ENCODE measurements around the gene GPER1.

Gene GPER1

DNA sequence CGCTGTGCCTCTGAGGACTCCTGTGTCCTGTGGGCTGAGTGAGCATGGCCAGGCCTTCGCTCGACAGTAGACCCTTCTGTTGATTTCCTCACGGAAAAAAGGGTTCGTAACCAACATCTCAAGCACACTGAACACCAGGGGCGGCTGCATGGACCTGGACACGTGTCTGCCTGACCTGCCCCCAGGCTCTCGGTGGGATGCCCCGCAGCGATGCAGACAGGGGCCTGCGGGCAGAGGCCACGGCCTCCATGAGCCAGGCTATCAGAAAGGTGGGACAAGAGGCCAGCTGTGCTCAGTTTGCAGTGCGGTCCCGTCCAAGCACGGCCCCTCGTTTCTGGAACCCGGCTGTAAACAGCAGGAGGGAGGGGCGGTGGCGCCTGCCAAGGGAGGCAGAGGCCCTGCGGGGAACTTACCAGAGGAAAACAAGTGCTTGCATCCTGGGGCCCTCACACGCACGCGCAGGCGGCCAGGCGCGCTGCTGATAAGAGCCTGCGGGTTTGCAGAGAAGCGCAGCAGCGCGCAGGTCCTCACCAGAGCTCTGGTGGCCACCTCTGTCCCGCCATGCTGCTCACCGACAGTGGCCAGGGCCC, 33.0 kb upstream of the GPER1 start:
- peak overlapping the region; percentile 22 to 36 for H3K9ac ChIP-seq (ENCODE audit: low read length in 2 of 2)

DNA sequence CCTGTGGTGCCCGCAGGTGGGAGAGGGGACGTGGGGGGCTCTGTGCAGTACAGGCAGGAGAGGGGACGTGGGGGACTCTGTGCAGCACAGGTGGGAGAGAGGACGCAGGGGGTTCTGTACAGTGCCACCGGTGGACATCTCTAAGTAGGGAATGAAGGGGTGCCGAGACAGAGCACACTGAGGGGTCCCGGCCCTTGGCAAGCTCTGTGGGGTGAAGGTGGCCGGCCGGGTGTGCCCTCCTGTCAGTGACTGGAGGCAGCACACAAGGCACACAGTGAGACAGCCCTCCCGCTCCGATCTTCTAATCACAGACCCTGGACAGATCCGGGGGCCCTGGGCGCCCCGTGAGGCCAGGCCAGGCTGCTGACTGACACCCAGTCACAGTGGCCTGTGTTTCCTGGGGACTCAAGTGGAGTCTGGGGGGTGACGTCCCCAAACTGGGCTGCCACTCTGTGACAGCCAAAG, 32.4 kb upstream of the GPER1 start:
- Histone ChIP-seq H3K4me3 (ENCODE audit: low read length in 2 of 2) (peak overlapping the region; percentile 49 to 72), H3K27ac (ENCODE audit: low read length) (peak overlapping the region; percentile 24), H3K27me3 (ENCODE audit: control insufficient read depth in 1 of 2, insufficient read depth in 2 of 2, low read length in 2 of 2) (no peaks in the 10 kb centered on the region), H3K4me1 (ENCODE audit: control insufficient read depth, insufficient read depth, low read length) (peaks cover 59% of the 10 kb centered on the region), H3K36me3 (ENCODE audit: control insufficient read depth in 2 of 2, insufficient read depth in 2 of 2, low read length in 2 of 2) (no peaks in the 10 kb centered on the region), H3K9ac (ENCODE audit: low read length in 2 of 2) (peak overlapping the region; percentile 22 to 36), H3K9me3 (ENCODE audit: control insufficient read depth in 2 of 2, low read length in 2 of 2) (no peaks in the 10 kb centered on the region)

More for the DNA sequence above, 33.0 kb upstream of the GPER1 start:
- Histone ChIP-seq H3K9me3 (ENCODE audit: control insufficient read depth in 2 of 2, low read length in 2 of 2) (no peaks in the 10 kb centered on the region), H3K36me3 (ENCODE audit: control insufficient read depth in 2 of 2, insufficient read depth in 2 of 2, low read length in 2 of 2) (no peaks in the 10 kb centered on the region), H3K4me1 (ENCODE audit: control insufficient read depth, insufficient read depth, low read length) (peaks cover 60% of the 10 kb centered on the region), H3K4me3 (ENCODE audit: low read length in 2 of 2) (peak overlapping the region; percentile 49 to 72), H3K27me3 (ENCODE audit: control insufficient read depth in 1 of 2, insufficient read depth in 2 of 2, low read length in 2 of 2) (no peaks in the 10 kb centered on the region), H3K27ac (ENCODE audit: low read length) (peak overlapping the region; percentile 60)

- Histone ChIP-seq H3K27me3 (ENCODE audit: control insufficient read depth in 1 of 2, insufficient read depth in 2 of 2, low read length in 2 of 2) (no peaks in the 10 kb centered on the region), H3K4me1 (ENCODE audit: control insufficient read depth, insufficient read depth, low read length) (peaks cover 52% of the 10 kb centered on the region), H3K36me3 (ENCODE audit: control insufficient read depth in 2 of 2, insufficient read depth in 2 of 2, low read length in 2 of 2) (no peaks in the 10 kb centered on the region), H3K27ac (ENCODE audit: low read length) (peak overlapping the region; percentile 24), H3K4me3 (ENCODE audit: low read length in 2 of 2) (peak overlapping the region in 1 of 2 donors; percentile 72), H3K9me3 (ENCODE audit: control insufficient read depth in 2 of 2, low read length in 2 of 2) (no peaks in the 10 kb centered on the region), H3K9ac (ENCODE audit: low read length in 2 of 2) (no peak overlapping the region)
Observed at GRCh38 chr7:1055956-1056784, 31.7 kb upstream of the GPER1 start.

- Histone ChIP-seq H3K36me3 (ENCODE audit: control insufficient read depth in 2 of 2, insufficient read depth in 2 of 2, low read length in 2 of 2) (no peaks in the 10 kb centered on the region), H3K4me3 (ENCODE audit: low read length in 2 of 2) (no peak overlapping the region), H3K4me1 (ENCODE audit: control insufficient read depth, insufficient read depth, low read length) (peaks cover 47% of the 10 kb centered on the region), H3K9me3 (ENCODE audit: control insufficient read depth in 2 of 2, low read length in 2 of 2) (no peaks in the 10 kb centered on the region), H3K27ac (ENCODE audit: low read length) (no peak overlapping the region), H3K9ac (ENCODE audit: low read length in 2 of 2) (no peak overlapping the region), H3K27me3 (ENCODE audit: control insufficient read depth in 1 of 2, insufficient read depth in 2 of 2, low read length in 2 of 2) (no peaks in the 10 kb centered on the region)
Observed at GRCh38 chr7:1056785-1057410, 31.0 kb upstream of the GPER1 start.

- Histone ChIP-seq H3K9ac (ENCODE audit: low read length in 2 of 2) (no peak overlapping the region), H3K9me3 (ENCODE audit: control insufficient read depth in 2 of 2, low read length in 2 of 2) (no peaks in the 10 kb centered on the region), H3K4me1 (ENCODE audit: control insufficient read depth, insufficient read depth, low read length) (peaks cover 40% of the 10 kb centered on the region), H3K36me3 (ENCODE audit: control insufficient read depth in 2 of 2, insufficient read depth in 2 of 2, low read length in 2 of 2) (no peaks in the 10 kb centered on the region), H3K27ac (ENCODE audit: low read length) (no peak overlapping the region), H3K4me3 (ENCODE audit: low read length in 2 of 2) (no peak overlapping the region), H3K27me3 (ENCODE audit: control insufficient read depth in 1 of 2, insufficient read depth in 2 of 2, low read length in 2 of 2) (no peaks in the 10 kb centered on the region)
Observed at GRCh38 chr7:1057416-1058291, 30.3 kb upstream of the GPER1 start.

DNA sequence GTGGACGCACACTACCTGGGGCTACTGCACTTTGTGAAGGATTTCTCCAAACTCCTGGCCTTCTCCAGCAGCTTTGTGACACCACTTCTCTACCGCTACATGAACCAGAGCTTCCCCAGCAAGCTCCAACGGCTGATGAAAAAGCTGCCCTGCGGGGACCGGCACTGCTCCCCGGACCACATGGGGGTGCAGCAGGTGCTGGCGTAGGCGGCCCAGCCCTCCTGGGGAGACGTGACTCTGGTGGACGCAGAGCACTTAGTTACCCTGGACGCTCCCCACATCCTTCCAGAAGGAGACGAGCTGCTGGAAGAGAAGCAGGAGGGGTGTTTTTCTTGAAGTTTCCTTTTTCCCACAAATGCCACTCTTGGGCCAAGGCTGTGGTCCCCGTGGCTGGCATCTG, 29.6 kb upstream of the GPER1 start:
- Histone ChIP-seq H3K4me3 (ENCODE audit: low read length in 2 of 2) (no peak overlapping the region), H3K27me3 (ENCODE audit: control insufficient read depth in 1 of 2, insufficient read depth in 2 of 2, low read length in 2 of 2) (no peaks in the 10 kb centered on the region), H3K27ac (ENCODE audit: low read length) (no peak overlapping the region), H3K4me1 (ENCODE audit: control insufficient read depth, insufficient read depth, low read length) (peaks cover 35% of the 10 kb centered on the region), H3K9me3 (ENCODE audit: control insufficient read depth in 2 of 2, low read length in 2 of 2) (no peaks in the 10 kb centered on the region), H3K9ac (ENCODE audit: low read length in 2 of 2) (no peak overlapping the region), H3K36me3 (ENCODE audit: control insufficient read depth in 2 of 2, insufficient read depth in 2 of 2, low read length in 2 of 2) (no peaks in the 10 kb centered on the region)

- H3K9ac ChIP-seq (ENCODE audit: low read length in 2 of 2) = no peak overlapping the region
- peaks cover 32% of the 10 kb centered on the region for H3K4me1 ChIP-seq (ENCODE audit: control insufficient read depth, insufficient read depth, low read length)
Observed at GRCh38 chr7:1058821-1059199, 29.1 kb upstream of the GPER1 start.

DNA sequence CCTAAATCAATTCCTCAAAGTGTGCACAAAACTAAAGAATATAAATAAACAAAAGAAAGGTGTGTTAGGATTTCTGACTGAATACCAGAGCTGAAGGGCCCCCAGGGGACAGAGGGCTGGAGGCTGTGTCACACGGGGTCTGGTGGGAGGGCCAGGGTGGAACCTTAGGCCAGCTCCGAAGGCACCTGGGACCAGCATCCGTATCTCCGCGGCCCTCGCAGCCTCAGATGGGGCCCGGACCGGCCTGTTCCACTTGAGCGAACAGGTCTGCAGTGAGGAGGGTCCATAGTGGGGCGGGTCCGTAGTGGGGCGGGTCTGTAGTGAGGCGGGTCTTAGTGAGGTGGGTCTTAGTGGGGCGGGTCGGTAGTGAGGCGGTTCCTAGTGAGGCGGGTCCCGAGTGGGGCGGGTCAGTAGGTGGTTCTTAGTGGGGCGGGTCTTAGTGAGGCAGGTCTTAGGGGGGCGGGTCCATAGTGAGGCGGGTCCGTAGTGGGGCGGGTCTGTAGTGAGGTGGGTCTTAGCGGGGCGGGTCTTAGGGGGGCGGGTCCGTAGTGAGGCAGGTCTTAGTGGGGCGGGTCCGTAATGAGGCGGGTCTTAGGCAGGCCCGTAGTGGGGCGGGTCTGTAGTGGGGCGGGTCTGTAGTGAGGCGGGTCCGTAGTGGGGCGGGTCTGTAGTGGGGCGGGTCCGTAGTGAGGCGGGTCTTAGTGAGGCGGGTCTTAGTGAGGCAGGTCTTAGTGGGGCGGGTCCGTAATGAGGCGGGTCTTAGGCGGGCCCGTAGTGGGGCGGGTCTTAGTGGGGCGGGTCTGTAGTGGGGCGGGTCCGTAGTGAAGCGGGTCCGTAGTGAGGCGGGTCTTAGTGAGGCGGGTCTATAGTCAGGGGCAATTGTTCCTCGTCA, 28.5 kb upstream of the GPER1 start:
- Histone ChIP-seq H3K9me3 (ENCODE audit: control insufficient read depth in 2 of 2, low read length in 2 of 2) (no peaks in the 10 kb centered on the region), H3K9ac (ENCODE audit: low read length in 2 of 2) (no peak overlapping the region), H3K36me3 (ENCODE audit: control insufficient read depth in 2 of 2, insufficient read depth in 2 of 2, low read length in 2 of 2) (no peaks in the 10 kb centered on the region), H3K4me3 (ENCODE audit: low read length in 2 of 2) (no peak overlapping the region), H3K4me1 (ENCODE audit: control insufficient read depth, insufficient read depth, low read length) (peaks cover 26% of the 10 kb centered on the region), H3K27me3 (ENCODE audit: control insufficient read depth in 1 of 2, insufficient read depth in 2 of 2, low read length in 2 of 2) (peaks cover 0 to 2% of the 10 kb centered on the region in 2 donors), H3K27ac (ENCODE audit: low read length) (no peak overlapping the region)

More at GRCh38 chr7:1058821-1059199, 29.1 kb upstream of the GPER1 start:
- no peak overlapping the region for H3K27ac ChIP-seq (ENCODE audit: low read length)
- no peaks in the 10 kb centered on the region for H3K9me3 ChIP-seq (ENCODE audit: control insufficient read depth in 2 of 2, low read length in 2 of 2)
- peaks cover 0 to 2% of the 10 kb centered on the region in 2 donors for H3K27me3 ChIP-seq (ENCODE audit: control insufficient read depth in 1 of 2, insufficient read depth in 2 of 2, low read length in 2 of 2)
- no peak overlapping the region for H3K4me3 ChIP-seq (ENCODE audit: low read length in 2 of 2)
- no peaks in the 10 kb centered on the region for H3K36me3 ChIP-seq (ENCODE audit: control insufficient read depth in 2 of 2, insufficient read depth in 2 of 2, low read length in 2 of 2)

DNA sequence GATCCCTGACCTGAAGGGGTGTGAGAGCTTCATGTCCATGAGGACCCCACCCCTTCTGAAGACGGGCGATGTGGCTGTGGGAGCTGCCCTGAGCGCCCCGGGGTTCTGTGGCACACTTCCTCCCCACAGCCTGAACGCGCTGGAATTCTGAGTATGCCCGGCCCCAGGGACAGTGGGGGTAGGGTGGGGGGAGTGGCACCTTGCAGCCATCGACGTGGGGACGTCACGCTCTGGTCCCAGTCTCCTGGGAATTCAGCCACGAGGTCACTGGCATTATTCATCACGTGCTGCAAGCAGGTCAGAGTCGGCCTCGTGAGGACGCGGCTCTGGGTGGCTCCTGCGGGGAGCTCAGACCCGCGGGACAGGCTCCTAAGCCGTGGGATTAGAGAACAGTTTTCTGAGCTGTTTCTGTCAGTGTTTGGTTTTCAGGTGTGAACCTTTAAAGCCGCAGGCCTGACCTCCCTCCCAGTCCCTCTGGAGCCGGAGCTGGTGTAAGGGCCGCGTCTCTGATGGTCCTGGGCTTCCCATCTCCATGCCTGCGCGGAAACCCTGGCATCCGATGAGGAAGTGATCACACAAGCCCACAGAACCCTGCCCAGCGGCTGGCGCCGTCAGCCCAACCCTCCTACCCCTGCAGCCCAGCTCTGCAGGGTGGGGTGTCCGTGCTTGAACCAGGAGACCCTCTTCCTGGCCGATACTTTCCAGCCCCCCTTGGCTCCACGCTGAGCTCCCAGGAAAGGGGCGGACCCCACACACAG, 27.4 kb upstream of the GPER1 start:
- Histone ChIP-seq H3K4me3 (ENCODE audit: low read length in 2 of 2) (no peak overlapping the region), H3K9ac (ENCODE audit: low read length in 2 of 2) (peak overlapping the region in 1 of 2 donors; percentile 9), H3K27me3 (ENCODE audit: control insufficient read depth in 1 of 2, insufficient read depth in 2 of 2, low read length in 2 of 2) (peaks cover 0 to 2% of the 10 kb centered on the region in 2 donors), H3K4me1 (ENCODE audit: control insufficient read depth, insufficient read depth, low read length) (peaks cover 23% of the 10 kb centered on the region), H3K36me3 (ENCODE audit: control insufficient read depth in 2 of 2, insufficient read depth in 2 of 2, low read length in 2 of 2) (no peaks in the 10 kb centered on the region), H3K9me3 (ENCODE audit: control insufficient read depth in 2 of 2, low read length in 2 of 2) (no peaks in the 10 kb centered on the region), H3K27ac (ENCODE audit: low read length) (no peak overlapping the region)
